Hindlimb muscle (tissue), 1 donor: ENCODE results near the gene CEMIP. TPM values are rescaled to one million over a fixed set of nuclear protein-coding genes. Genes with fewer than 3 reads are reported as not detected.

ENCODE experiments used
- DNase-seq: peaks from one replicate; pipeline ENCODE4 v3.0.0-alpha.2; 2013
- polyA plus RNA-seq: library from polyadenylated mRNA; unstranded; fragments of 120-200 nt; gene quantifications from one replicate; pipeline ENCODE4 v1.2.1, GENCODE V29; 2013; ENCODE audit not compliant: insufficient read length

Gene CEMIP
- polyA plus RNA-seq, 1 donor, result 2.1 TPM

DNA sequence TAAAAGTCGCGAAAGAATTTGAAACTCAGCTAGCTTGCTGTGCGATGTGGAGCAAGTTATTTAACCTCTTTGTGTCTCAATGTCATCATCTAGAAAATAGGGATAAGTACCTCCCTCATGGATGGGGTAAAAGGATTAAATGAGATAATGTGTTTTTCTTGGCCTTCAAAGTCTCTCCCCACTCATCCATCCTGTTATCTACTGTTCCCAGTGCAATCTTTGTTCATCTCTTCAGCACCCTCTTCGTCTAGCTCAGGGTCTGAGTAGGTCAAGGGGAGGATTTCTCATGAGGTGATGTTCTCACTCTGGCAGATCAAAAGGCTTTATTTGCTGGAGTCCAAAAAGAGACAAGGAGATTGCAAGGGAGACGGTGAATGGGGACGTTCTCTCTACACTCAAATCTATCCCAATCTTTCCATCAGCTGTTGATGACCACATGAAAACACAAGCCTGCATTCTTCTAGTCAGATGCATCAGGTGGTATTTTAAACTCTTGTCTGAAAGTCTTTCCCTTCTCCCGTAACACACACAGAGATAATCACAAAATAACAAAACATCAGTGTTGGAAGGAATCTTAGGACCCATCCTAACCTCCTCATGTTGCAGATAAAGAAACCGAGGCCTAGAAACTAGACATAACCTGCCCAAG, 209.1 kb downstream of the CEMIP start:
- DNase-seq, result no peak

DNA sequence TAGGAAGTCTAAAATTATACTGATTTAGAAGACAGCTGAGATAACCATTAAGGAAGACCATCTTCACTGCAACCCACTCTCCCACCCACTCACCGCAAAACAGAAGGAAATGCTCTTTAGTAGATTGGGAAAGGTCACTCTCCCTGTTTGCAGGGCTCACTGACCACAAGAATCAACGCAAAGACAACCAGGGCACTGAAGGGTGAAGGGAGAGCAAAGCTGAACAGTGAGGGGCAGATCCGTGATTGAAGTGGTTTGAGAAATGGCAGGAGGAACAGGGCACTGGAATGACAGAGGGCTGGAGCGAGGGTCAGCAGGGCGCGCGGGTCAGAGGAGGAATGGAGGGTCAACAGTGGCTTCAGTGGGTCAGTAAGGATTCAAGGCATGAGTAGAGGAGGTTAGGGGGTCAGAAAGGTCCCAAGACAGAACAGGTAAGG, 209.9 kb downstream of the CEMIP start:
- DNase-seq, result no peak

GRCh38 chr15:80989518-80990478, 210.6 kb downstream of the CEMIP start, which contains the start of gene MESD:
Gene MESD (minus strand): TSS chr15:80989819. CDS start chr15:80989791, 28 bp downstream.
- DNase-seq, result peak; percentile 98

DNA sequence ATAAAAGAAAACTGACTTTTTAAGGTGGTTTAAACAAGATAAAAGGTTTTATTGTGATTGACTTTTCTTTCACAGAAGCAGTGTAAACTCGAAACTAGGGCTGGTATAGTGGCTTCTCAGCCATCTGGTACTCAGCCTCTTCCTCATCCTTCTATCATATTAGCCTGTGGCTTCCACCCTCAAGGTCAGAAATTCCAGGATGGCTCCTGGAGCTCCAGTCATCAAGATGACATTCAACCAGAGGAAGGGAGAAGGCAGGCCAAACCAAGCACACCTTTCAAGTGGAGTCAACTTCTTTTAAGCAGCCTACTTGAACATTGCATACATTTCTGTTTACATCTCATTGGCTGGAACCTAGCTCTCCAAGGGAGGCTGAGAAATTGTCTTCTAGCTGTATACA, 211.8 kb downstream of the CEMIP start:
- DNase-seq, result no peak

GRCh38 chr15:80991421-80991820, 212.3 kb downstream of the CEMIP start:
- DNase-seq, result no peak

- no peak for DNase-seq
These were observed 212.8 kb downstream of the CEMIP start for GRCh38 chr15:80992006-80992405.

- no peak for DNase-seq
These were observed 213.3 kb downstream of the CEMIP start for GRCh38 chr15:80992441-80992840.

DNA sequence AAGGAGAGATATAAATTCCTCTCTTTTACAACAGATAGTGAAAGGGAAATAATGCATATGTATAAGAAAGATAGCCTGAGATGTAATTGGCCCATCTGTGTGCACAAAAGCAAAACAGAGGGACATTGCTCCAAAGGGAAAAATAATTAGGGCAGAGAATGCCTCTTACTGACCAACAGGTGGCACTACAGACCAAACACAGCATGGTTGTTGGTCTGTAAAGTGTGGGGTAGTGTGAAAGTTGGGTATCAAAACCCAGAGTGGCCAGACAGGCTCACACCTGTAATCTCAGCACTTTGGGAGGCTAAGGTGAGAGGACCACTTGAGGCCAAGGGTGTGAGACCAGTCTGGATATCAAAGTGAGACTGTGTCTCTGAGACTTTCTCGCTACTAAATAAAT, 217.1 kb downstream of the CEMIP start:
- DNase-seq, result no peak

DNA sequence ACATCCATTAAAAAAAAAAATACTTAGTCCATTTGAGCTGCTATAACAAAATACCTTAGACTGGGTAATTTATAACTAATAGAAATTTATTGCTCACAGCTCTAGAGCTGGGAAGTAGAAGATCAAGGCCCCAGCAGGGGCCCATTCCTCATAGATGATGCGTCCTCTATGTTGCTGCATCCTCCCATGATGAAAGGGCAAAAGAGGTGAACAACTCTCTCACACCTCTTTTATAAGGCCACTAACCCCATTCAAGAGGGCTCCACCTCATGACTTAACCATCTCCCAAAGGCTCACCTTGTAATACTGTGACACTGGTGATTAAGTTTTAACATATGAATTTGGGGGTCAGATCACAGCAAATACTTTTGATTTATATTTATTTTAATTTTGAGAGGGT, 218.5 kb downstream of the CEMIP start:
- DNase-seq, result no peak

DNA sequence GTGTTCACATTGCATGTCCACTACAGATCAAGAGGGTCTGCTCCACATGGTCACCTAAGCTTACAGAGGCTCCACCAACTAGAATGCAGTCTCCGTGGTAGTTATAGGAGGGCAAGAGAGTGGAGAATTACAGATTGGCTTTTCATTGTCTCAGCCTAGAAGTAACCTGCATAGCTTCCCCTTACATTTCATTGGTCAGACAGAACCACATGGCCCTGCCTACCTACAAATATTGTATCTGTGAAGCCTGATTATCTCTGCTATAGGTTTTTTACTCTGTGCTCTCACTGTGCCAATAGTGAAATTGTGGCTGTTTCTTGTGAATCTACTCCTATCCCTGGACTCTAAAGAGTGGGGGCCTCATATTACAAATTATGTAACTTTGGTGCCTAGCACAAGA, 219.1 kb downstream of the CEMIP start:
- DNase-seq, result no peak

- DNase-seq, result no peak
These were observed 220.5 kb downstream of the CEMIP start for GRCh38 chr15:80999623-81000036.

DNA sequence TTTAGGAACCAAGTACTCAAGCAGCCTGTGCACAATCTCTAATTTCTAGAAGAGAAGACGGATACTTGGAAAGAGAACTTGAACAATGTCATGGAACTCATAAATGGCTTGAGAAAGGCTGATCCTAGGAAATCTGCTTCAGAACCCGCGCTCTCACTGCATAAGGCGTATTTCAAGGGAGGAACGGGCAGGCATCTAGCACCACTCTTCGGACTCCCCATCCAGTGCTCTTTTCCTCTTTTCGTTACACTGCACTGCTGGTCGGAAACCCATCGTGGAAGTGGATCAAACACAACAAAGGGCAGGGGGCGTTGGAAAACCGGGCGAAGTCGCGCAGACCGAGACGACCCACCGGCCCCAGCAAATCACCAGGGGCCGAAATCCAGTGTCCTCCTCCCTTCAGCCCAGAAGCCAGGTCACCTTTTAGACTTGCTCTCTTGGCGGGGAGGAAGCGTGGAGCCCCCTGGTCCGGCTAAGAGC, 221.0 kb downstream of the CEMIP start:
- peak; percentile 44 for DNase-seq

- DNase-seq, result peak; percentile 91
These were observed 221.5 kb downstream of the CEMIP start, which contains the start of gene TLNRD1 for GRCh38 chr15:81000624-81001151. Gene TLNRD1 (plus strand): TSS chr15:81000923. CDS start chr15:81002272, 1,349 bp downstream.

Other genes starting within 250 kb of the CEMIP start
- gene ABHD17C, start 84.1 kb upstream of the CEMIP start, polyA plus RNA-seq, result 8.6 TPM
- 19.8 TPM for gene MESD, start 210.4 kb downstream of the CEMIP start, polyA plus RNA-seq
- gene TLNRD1, start 221.6 kb downstream of the CEMIP start, polyA plus RNA-seq, result 14.3 TPM